ENCODE data around the gene CTNNAL1. TPM values are rescaled to one million over a fixed set of nuclear protein-coding genes. Genes with fewer than 3 reads are reported as not detected.

Gene CTNNAL1
- total RNA-seq, 1 experiment from 2014 or later, result 72.0 TPM

DNA sequence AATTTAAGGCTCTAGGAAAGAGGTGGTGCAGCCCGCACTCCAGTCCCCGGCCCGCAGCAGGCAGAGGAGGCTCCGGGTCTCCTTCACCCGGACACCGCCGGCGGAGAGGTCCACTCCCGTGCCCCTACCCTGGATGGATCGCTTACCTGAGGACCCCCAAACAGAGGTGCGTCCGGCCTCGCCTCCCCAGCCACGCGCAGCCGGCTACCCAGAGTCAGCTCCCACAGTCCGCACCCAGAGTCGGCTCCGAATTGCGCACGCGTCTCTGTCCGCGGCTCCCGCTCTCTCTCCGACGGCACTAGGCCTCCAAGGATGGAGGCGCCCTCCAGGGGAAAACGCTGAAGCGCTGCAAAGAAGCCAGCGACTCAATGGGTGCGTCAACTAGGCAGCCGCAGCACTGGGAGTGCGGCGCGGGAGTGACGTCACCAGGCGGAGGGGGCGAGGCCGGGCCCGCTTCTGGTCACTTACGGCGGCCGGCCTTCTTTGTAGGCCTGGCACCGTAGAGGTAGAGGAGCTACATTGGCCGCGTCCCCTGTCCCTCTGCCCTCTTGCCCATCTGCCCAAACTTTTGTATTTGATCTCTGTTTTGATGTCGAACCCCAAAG lies 79.5 kb downstream of the CTNNAL1 start, which contains the start of gene ELP1:
TSS of gene ELP1 (minus strand) at position 407 of the 605 bp plus-strand sequence. CDS start 2,978 bp downstream, outside the sequence.
- no TSS peak for BruUV-seq (replicated peaks)
- no peak for TF ChIP-seq EZH2 (IDR thresholded peaks at IDR 0.05; ENCODE audit: borderline replicate concordance, low read depth, low read length, poor library complexity, severe bottlenecking)
- peak; percentile 54; the same call in 1 of the 2 replicates for TF ChIP-seq CTCF (conservative IDR thresholded peaks at IDR 0.05; ENCODE audit: low read depth, low read length)
- Histone ChIP-seq H3K4me3 (ENCODE audit: low read depth, low read length, poor library complexity, severe bottlenecking) (peak within 1 kb of the TSS; percentile 79), H3K9me3 (ENCODE audit: low read depth, low read length, poor library complexity, severe bottlenecking) (no peaks in the 10 kb centered on the region), H3K4me1 (ENCODE audit: insufficient read depth, low read length, poor library complexity, severe bottlenecking) (peaks cover 8% of the 10 kb centered on the region), H3K27ac (ENCODE audit: low read depth, low read length, poor library complexity, severe bottlenecking) (peak within 1 kb of the TSS; percentile 89), H3K36me3 (ENCODE audit: insufficient read depth, low read length, poor library complexity, severe bottlenecking) (peaks cover 17% of the 10 kb centered on the region), H3K27me3 (replicated peaks; ENCODE audit: insufficient read depth, low read depth, low read length, poor library complexity) (no peaks in the 10 kb centered on the region)
- intact Hi-C loops (cut with micrococcal nuclease; ENCODE audit: unreplicated experiment), result no loop called here
- peak; percentile 97 for DNase-seq (ENCODE audit: low spot score)
- CTCF ChIA-PET, result no interaction called here
- POLR2A ChIA-PET (ENCODE audit: low non-redundant PET), result no interaction called here

- Histone ChIP-seq H3K4me3 (ENCODE audit: low read depth, low read length, poor library complexity, severe bottlenecking) (peak overlapping the region; percentile 79), H3K9me3 (ENCODE audit: low read depth, low read length, poor library complexity, severe bottlenecking) (no peaks in the 10 kb centered on the region), H3K27me3 (replicated peaks; ENCODE audit: insufficient read depth, low read depth, low read length, poor library complexity) (no peaks in the 10 kb centered on the region), H3K27ac (ENCODE audit: low read depth, low read length, poor library complexity, severe bottlenecking) (peak overlapping the region; percentile 89), H3K4me1 (ENCODE audit: insufficient read depth, low read length, poor library complexity, severe bottlenecking) (peaks cover 8% of the 10 kb centered on the region), H3K36me3 (ENCODE audit: insufficient read depth, low read length, poor library complexity, severe bottlenecking) (peaks cover 14% of the 10 kb centered on the region)
- DNase-seq (ENCODE audit: low spot score), result no peak
- TF ChIP-seq CTCF (conservative IDR thresholded peaks at IDR 0.05; ENCODE audit: low read depth, low read length) (no peak), EZH2 (IDR thresholded peaks at IDR 0.05; ENCODE audit: borderline replicate concordance, low read depth, low read length, poor library complexity, severe bottlenecking) (no peak)
- POLR2A ChIA-PET (ENCODE audit: low non-redundant PET), result no interaction called here
- CTCF ChIA-PET, result no interaction called here
- no TSS peak for BruUV-seq (replicated peaks)
- intact Hi-C loops (cut with micrococcal nuclease; ENCODE audit: unreplicated experiment), result no loop called here
These were observed 80.0 kb downstream of the CTNNAL1 start for GRCh38 chr9:108933231-108933717.

DNA sequence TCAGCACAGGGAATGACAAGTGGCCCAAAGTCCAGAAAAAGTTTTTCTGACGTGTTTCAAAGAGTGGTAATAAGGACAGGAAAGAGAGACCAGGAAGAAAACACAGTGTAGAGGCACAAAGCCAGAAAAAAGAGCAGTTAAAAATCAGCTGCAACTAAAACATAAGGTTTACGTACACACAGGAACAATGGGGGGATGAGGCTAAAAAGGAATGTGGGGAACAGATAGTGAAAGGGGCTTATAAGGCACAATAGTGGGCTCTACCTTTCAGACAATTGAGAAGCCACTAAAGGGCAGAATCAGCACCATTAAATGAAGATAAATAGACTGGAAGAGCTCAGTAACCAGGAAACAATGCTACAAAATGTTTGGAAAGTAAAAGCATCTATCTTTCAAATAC lies 84.9 kb downstream of the CTNNAL1 start:
- no peak for DNase-seq (ENCODE audit: low spot score)
- Histone ChIP-seq H3K9me3 (ENCODE audit: low read depth, low read length, poor library complexity, severe bottlenecking) (no peaks in the 10 kb centered on the region), H3K36me3 (ENCODE audit: insufficient read depth, low read length, poor library complexity, severe bottlenecking) (peaks cover 45% of the 10 kb centered on the region), H3K4me1 (ENCODE audit: insufficient read depth, low read length, poor library complexity, severe bottlenecking) (no peaks in the 10 kb centered on the region), H3K4me3 (ENCODE audit: low read depth, low read length, poor library complexity, severe bottlenecking) (no peak overlapping the region), H3K27me3 (replicated peaks; ENCODE audit: insufficient read depth, low read depth, low read length, poor library complexity) (no peaks in the 10 kb centered on the region), H3K27ac (ENCODE audit: low read depth, low read length, poor library complexity, severe bottlenecking) (no peak overlapping the region)
- intact Hi-C loops (cut with micrococcal nuclease; ENCODE audit: unreplicated experiment), result no loop called here
- POLR2A ChIA-PET (ENCODE audit: low non-redundant PET), result interaction anchor here (0.5 kb wide), 1 partner anchor 872 kb away, joined by 3 read pairs; no protein-coding TSS in a partner anchor
- no TSS peak for BruUV-seq (replicated peaks)
- TF ChIP-seq CTCF (conservative IDR thresholded peaks at IDR 0.05; ENCODE audit: low read depth, low read length), result no peak
- TF ChIP-seq EZH2 (IDR thresholded peaks at IDR 0.05; ENCODE audit: borderline replicate concordance, low read depth, low read length, poor library complexity, severe bottlenecking), result no peak
- CTCF ChIA-PET, result no interaction called here

All from A673 (cell line).